GM21528 (cell line): ENCODE results near the gene C11orf21.

Source experiments
- ATAC-seq: cut with Tn5 transposase; IDR thresholded peaks from one replicate; pipeline ENCODE4 v1.9.1; 2021; ENCODE audit warnings: mild to moderate bottlenecking, moderate library complexity; ENCODE audit not compliant: unreplicated experiment, low FRiP score

C11orf21 gene

DNA sequence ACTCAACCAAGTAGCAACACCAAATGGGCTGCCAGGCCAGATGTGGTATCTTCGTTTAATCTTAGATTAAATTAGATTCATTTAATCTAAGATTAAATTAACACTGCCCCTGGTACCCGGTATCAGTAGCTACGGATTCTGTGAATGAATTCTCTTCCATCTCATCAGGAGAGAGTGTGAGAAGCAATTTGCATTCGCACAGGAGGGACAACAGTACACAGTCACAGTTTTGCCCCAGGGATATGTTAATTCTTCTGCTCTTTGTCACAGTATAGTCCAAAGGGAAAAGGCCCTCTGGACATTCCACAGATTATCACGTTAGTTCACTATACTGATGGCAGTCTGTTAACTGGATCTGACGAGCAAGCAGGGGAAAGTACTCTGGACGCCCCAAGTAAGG is 54.2 kb downstream of the C11orf21 start:
- ATAC-seq = no peak
